C4-2B (cell line): ENCODE results near the gene ADAMTS13.

Experiments used
- H3K27ac ChIP-seq: fragments of 450-650 bp; 2 replicates; pipeline ENCODE4 v1.5.1; 2017
- ZFX ChIP-seq: fragments of 450-650 bp; IDR thresholded peaks from 2 replicates; pipeline ENCODE4 v1.6.1; 2017
- TF ChIP-seq, protein P1 (sequence below): fragments of 450-650 bp; conservative IDR thresholded peaks from 2 replicates; pipeline ENCODE4 v1.5.1; 2017; ENCODE audit warnings: mild to moderate bottlenecking

The ADAMTS13 gene

DNA sequence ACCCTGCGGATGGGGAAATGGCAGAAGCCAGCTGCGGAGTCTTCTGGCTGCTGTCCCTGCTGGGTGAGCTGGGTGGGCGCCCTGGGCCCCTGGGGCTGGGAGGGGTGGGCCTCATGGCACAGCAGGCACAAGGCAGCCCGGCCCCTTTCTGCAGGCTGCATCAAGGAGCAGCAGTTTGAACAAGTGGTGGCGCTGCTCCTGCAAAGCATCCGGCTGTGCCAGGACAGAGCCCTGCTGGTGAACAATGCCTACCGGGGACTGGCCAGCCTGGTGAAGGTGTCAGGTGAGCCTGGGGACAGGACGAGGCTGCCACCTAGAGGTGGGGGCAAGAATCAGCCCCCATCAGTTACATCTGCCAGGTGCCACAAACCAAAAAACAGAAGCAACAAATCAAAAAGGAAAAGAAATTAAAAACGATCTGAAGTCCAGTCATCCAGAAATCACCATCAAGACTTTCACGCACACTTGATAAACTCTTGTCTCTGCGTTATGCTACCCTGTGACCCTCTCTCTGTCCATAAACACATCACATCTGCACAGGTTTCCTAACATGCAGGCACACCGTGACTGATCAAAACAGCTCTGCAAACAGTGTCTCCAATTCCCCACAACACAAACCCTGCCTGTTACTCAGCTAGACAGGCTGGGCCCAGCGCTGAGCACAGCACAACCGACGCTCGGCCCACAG, 18.3 kb upstream of the ADAMTS13 start:
- TF ChIP-seq, protein P1, sequence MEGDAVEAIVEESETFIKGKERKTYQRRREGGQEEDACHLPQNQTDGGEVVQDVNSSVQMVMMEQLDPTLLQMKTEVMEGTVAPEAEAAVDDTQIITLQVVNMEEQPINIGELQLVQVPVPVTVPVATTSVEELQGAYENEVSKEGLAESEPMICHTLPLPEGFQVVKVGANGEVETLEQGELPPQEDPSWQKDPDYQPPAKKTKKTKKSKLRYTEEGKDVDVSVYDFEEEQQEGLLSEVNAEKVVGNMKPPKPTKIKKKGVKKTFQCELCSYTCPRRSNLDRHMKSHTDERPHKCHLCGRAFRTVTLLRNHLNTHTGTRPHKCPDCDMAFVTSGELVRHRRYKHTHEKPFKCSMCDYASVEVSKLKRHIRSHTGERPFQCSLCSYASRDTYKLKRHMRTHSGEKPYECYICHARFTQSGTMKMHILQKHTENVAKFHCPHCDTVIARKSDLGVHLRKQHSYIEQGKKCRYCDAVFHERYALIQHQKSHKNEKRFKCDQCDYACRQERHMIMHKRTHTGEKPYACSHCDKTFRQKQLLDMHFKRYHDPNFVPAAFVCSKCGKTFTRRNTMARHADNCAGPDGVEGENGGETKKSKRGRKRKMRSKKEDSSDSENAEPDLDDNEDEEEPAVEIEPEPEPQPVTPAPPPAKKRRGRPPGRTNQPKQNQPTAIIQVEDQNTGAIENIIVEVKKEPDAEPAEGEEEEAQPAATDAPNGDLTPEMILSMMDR = peak; percentile 79
- no peak for TF ChIP-seq ZFX
- no peak overlapping the region for H3K27ac ChIP-seq

DNA sequence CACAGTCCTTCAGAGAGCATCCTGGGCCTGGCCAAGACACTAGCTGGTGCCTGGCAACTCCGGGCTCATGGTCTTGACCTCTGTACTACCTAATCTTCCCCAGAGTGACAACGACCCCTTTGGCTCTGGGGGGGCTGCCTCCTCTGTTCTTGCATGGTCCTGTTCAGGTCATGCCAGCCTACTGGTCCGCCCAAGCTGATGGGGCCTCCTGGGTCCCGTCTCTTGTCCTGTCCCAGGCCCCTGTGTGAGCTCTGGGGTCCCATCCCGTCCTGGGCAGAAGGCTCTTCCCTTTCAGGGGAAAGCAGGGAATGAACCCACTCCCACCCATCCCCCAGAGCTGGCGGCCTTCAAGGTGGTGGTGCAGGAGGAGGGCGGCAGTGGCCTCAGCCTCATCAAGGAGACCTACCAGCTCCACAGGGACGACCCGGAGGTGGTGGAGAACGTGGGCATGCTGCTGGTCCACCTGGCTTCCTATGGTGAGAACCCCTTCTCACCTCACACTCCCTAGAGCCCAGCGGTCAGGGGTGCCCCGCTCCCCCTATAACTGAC, 17.6 kb upstream of the ADAMTS13 start:
- H3K27ac ChIP-seq = no peak overlapping the region
- TF ChIP-seq ZFX = no peak
- TF ChIP-seq, protein P1 = no peak

DNA sequence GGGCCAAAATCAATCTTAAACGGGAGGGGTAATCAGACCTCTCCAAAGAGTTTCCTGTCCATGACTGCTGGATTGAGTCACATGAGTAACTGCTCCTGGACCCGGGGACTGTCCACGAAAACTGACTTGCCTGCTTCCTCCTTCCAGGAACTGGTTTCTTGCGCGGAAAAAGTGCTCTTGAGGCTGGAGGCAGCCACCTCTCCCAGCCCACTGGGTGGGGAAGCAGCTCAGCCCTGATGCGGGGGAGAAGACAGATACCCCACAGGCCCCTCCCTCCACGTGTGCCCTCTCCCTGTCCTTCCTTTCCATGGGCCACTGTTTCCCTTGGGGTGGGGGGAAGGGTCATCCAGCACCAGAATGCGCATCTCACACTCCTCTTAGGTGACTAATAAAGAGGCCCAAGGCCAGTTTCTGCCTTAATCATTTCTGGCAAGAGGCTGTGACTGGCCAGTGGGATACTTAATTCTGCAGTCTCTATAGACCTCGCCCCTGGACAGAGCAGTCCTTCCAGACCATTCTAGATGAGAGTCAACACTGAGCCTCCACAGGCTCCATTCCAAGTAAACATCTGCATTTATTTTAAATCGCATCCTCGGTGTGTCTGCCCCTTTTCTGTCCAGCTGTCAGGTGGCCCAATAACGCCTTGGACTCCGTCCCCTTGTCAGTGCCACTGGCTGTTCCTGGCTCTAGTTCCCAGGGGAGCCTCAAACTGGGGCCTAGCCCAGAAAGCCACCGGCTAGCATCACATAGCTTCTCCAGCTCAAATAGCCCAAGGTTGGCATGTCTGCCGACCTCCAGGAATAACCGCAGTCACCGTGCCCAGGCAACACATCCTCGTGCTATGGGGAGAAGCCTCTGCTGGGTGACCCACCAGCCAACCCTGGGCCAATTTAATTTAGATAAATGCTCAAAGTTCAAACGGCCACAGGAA, 16.4 kb upstream of the ADAMTS13 start:
- TF ChIP-seq, protein P1 = no peak
- no peak for TF ChIP-seq ZFX
- H3K27ac ChIP-seq = no peak overlapping the region

DNA sequence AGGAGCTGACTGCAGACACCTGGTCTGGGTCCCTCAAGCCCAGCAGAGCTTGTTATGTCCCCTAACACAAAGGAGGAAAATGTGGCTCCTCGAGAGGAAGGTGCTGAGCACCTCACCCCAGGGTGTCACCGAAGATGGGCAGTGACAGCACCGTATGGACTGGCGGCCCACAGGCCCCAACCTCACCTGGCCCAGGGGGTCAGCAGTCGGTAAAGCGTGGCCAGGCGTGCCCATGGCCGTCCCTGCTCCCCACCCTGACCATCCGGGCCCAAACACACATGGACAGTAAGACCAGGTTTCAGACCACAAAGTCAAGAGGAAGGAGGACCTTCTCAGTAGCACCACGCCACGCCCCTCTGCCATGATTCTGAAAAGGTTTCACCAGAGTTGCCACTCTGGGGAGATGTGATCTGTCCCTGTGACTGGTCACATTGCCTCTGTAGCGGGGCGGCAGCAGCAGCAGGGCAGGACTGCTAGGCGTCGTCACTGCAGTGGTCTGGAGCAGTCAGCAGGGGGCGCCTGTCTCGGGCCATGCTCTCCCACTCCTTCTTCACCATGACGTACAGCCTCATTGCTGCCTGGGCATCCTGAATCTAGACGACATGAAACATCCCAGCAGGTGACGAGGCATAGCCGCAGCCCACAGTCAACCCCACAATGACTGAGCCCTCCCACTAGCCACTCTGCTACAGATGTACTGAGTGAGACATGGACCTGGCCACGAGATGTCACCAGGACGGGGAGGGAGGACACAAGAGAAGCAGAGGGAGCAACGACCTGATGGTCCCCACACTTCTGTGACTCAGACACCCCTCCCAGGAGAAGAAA, 15.5 kb upstream of the ADAMTS13 start:
- TF ChIP-seq ZFX = no peak
- TF ChIP-seq, protein P1 = peak; percentile 97
- H3K27ac ChIP-seq = no peak overlapping the region

DNA sequence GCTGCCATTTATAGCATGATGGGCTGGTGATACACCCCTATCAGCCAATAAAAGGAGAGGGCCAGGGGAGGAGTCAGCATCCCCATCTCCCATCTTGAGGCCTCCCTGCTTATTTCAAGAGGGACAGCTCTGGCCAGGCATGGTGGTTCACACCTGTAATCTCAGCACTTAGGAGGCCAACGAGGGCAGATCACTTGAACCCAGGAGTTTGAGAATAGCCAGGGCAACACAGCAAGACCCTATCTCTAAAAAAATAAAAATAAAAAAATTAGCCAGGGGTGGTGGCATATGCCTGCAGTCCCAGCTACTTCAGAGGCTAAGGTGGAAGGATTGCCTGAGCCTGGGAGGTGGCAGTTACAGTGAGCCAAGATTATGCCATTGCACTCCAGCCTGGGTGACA, 14.1 kb upstream of the ADAMTS13 start:
- TF ChIP-seq, protein P1 = no peak
- no peak for TF ChIP-seq ZFX
- H3K27ac ChIP-seq = no peak overlapping the region

DNA sequence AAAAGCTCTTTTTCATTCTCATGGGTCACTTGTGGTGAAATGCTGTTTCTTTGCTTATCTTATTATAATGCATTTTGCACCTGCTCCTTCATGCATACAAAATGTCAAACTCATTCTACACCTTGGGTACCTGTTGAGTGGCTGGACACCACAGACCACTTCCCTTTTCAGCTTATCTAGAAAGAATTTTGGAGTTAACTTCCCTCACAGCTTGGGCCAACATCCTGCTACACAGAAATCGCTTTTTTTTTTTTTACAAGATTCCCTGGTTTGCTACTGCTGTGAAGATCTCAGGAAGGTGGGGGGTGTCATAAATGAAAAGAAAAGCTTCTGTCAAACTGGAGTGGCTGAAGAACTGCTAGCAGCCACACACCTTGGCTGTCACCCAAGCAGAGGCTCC, 7.0 kb upstream of the ADAMTS13 start:
- TF ChIP-seq, protein P1 = no peak
- TF ChIP-seq ZFX = no peak
- no peak overlapping the region for H3K27ac ChIP-seq
